Astrocyte of the cerebellum (primary cell): Measurements from ENCODE around the gene JUNB.

Experiments
- DNase-seq: peaks from one replicate; pipeline ENCODE4 v3.0.0-alpha.2; 2011; ENCODE audit warnings: low read depth
- H3K4me3 ChIP-seq: 2 replicates; pipeline ENCODE4 v1.5.1; 2011; ENCODE audit warnings: mild to moderate bottlenecking, low read depth, low read length, moderate library complexity
- in situ Hi-C: cut with HindIII; loops from 2 replicates; pipeline ENCODE4 v1.10.0; 2017; ENCODE audit warnings: low sequenced_read_pairs
- TF ChIP-seq, protein P1 (sequence below): IDR thresholded peaks from 2 replicates; pipeline ENCODE4 v1.5.1; 2012; ENCODE audit warnings: low read length, low read depth, moderate library complexity, mild to moderate bottlenecking; ENCODE audit errors: missing control alignments

Gene JUNB

DNA sequence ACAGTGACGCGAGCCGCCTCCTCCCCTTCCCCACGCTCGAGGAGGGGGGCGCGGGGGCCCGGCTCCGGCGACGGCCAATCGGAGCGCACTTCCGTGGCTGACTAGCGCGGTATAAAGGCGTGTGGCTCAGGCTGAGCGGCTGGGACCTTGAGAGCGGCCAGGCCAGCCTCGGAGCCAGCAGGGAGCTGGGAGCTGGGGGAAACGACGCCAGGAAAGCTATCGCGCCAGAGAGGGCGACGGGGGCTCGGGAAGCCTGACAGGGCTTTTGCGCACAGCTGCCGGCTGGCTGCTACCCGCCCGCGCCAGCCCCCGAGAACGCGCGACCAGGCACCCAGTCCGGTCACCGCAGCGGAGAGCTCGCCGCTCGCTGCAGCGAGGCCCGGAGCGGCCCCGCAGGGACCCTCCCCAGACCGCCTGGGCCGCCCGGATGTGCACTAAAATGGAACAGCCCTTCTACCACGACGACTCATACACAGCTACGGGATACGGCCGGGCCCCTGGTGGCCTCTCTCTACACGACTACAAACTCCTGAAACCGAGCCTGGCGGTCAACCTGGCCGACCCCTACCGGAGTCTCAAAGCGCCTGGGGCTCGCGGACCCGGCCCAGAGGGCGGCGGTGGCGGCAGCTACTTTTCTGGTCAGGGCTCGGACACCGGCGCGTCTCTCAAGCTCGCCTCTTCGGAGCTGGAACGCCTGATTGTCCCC is at the start of gene JUNB:
Gene JUNB, plus strand, starts transcription at position 142 of the 706 bp plus-strand sequence. Its CDS starts 286 bp downstream, at position 428.
- DNase-seq = peak; percentile 93
- TF ChIP-seq, protein P1, sequence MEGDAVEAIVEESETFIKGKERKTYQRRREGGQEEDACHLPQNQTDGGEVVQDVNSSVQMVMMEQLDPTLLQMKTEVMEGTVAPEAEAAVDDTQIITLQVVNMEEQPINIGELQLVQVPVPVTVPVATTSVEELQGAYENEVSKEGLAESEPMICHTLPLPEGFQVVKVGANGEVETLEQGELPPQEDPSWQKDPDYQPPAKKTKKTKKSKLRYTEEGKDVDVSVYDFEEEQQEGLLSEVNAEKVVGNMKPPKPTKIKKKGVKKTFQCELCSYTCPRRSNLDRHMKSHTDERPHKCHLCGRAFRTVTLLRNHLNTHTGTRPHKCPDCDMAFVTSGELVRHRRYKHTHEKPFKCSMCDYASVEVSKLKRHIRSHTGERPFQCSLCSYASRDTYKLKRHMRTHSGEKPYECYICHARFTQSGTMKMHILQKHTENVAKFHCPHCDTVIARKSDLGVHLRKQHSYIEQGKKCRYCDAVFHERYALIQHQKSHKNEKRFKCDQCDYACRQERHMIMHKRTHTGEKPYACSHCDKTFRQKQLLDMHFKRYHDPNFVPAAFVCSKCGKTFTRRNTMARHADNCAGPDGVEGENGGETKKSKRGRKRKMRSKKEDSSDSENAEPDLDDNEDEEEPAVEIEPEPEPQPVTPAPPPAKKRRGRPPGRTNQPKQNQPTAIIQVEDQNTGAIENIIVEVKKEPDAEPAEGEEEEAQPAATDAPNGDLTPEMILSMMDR = peak; percentile 9
- in situ Hi-C loops = no loop called here
- peak within 1 kb of the TSS; percentile 96 for H3K4me3 ChIP-seq

DNA sequence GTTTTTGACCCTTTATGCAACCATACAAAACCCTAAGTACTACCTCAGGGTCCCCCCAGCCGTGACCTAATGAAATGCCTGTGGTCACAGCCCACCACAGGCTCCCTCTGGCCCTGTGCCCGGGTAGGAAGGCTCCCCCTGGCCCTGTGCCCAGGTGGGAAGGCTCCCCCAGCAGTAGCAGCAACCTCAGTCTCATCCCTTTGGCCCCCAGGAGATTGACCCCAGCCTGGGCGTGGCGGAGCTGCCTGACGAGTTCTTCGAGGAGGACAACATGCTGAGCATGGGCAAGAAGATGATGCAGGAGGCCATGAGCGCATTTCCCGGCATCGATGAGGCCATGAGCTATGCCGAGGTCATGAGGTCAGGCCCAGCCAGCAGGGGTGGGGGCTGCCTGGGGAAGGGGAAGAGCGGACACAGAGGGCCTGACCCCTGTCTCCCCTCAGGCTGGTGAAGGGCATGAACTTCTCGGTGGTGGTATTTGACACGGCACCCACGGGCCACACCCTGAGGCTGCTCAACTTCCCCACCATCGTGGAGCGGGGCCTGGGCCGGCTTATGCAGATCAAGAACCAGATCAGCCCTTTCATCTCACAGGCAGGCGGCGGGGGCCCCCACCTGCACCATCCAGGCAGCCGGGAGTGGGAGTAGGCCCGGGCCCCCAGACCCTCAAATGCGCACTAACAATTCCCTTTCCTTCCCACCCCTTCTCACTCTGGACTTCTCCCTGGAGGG is 46.0 kb upstream of the JUNB start:
- in situ Hi-C loops = no loop called here
- no peak overlapping the region for H3K4me3 ChIP-seq
- peak; percentile 45 for DNase-seq
- TF ChIP-seq, protein P1 = no peak

DNA sequence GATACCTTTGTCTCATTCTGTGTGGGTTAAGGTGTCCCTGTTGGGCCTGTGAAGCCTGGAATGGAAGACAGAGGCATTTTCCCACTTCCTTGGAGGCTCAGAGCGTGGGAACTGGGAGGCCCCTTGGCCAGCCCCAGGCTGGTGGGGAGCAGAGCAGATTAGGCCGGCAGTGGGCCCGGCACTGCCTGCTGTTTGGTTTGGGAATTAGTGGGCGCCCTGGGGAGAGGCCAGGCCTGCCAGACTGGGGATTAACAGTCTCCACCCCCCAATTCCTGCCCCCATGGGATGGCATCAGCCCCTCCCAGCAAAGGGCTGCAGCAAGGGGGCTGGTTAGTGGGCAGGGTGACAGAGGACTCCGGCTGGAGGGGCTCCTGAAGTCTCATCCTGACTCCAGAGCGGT is 42.8 kb upstream of the JUNB start:
- in situ Hi-C loops = no loop called here
- H3K4me3 ChIP-seq = no peak overlapping the region
- TF ChIP-seq, protein P1 = no peak
- no peak for DNase-seq

DNA sequence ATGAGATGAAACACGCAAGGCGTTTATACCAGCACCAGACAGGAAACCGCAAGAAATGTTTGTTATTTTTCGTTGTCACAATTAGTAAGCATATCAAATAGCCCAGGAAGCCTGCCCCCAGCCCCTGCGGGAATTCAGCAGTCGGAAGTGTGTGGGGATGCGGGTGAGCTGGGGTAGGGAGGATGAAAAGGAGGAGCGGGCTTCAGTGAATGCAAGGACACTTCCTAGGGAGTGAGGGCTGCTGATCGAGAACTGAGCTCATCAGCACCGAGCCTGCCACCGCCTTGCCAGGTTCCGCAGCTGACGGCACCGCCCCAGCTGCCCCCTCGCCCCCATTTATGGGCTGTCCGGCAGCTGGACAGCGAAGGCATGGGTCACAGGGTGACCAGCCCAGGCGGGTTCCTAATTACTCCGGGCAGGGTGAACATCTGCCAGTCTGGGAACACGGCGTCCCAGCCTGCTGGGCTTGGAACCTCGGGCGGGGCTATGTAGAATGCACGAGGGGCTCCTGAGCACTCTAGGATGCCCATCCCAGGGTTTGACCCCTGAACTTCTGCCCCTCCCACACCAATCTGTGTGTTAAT is 41.3 kb upstream of the JUNB start:
- H3K4me3 ChIP-seq = no peak overlapping the region
- no peak for DNase-seq
- in situ Hi-C loops = no loop called here
- TF ChIP-seq, protein P1 = no peak

DNA sequence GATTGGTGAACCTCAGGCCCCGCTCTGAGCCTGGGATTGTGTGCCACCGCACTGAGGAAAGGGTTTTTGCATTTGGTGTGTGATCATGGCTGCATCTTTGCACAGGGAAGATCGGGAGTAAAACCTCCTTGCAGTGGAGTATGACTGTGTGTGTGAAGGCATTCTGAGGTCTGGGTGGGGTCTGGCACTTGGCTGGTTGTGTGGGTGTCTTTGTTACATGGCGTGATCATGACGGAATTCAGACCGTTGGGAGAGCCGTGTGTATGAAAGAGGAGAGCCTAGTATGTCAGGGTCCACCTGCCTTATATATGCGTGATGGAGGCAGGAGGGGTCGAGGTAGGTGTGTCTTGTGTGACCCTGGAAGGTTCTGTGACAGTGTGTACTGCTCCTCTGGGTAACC is 40.4 kb upstream of the JUNB start:
- H3K4me3 ChIP-seq = no peak overlapping the region
- TF ChIP-seq, protein P1 = no peak
- in situ Hi-C loops = no loop called here
- no peak for DNase-seq

DNA sequence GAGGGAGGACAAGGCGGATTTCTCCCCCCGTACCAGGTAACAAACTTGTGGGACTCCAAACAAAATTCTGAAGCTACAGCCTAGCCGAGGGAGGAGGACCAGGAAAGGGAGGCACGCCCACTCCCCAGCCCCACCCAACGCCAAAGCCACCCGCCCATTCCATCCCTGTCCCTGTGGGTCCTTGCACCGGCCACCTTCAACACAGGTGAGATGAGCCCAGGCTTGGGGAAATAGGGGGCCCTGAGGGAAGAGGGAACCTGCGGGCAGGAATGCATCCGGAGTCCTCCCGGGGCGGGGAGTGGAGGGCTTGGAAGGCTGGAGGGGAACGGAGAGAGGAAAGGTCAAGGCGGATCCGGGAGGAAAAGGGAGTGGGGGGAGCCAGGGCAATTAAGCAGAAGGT is 39.7 kb upstream of the JUNB start, which contains the start of gene BEST2:
Gene BEST2, plus strand, starts transcription at position 157 of the 400 bp plus-strand sequence. CDS start 802 bp downstream, outside the sequence.
- in situ Hi-C loops = no loop called here
- TF ChIP-seq, protein P1 = no peak
- no peak for DNase-seq
- no peak within 1 kb of the TSS for H3K4me3 ChIP-seq
